Activated gamma-delta T cell treated with anti-CD3 and anti-CD28 coated beads, Interleukin-2, amount 50 U/mL, for 16 hours (primary cell): ENCODE measurements around the gene TMEM164.

Experiments used
- DNase-seq: peaks from one replicate; pipeline ENCODE4 v3.0.0-alpha.2; 2020; ENCODE audit warnings: low read depth

Gene TMEM164

GRCh38 chrX:110037178-110037577, 34.3 kb downstream of the TMEM164 start:
- no peak for DNase-seq

GRCh38 chrX:110038900-110039299, 36.0 kb downstream of the TMEM164 start:
- no peak for DNase-seq

- DNase-seq: no peak
These were observed 39.1 kb downstream of the TMEM164 start for GRCh38 chrX:110041980-110042379.

- no peak for DNase-seq
These were observed 39.6 kb downstream of the TMEM164 start for GRCh38 chrX:110042496-110042895.

GRCh38 chrX:110043506-110043905, 40.6 kb downstream of the TMEM164 start:
- no peak for DNase-seq

- no peak for DNase-seq
These were observed 41.7 kb downstream of the TMEM164 start for GRCh38 chrX:110044346-110045249.

- no peak for DNase-seq
These were observed 42.5 kb downstream of the TMEM164 start for GRCh38 chrX:110045421-110045820.

GRCh38 chrX:110046001-110046400, 43.1 kb downstream of the TMEM164 start:
- DNase-seq: no peak

GRCh38 chrX:110046971-110047370, 44.1 kb downstream of the TMEM164 start:
- no peak for DNase-seq

GRCh38 chrX:110049096-110049495, 46.2 kb downstream of the TMEM164 start:
- DNase-seq: no peak

GRCh38 chrX:110050386-110050785, 47.5 kb downstream of the TMEM164 start:
- DNase-seq: no peak

- no peak for DNase-seq
These were observed 48.0 kb downstream of the TMEM164 start for GRCh38 chrX:110050901-110051300.

- DNase-seq: no peak
These were observed 48.6 kb downstream of the TMEM164 start for GRCh38 chrX:110051559-110051958.

GRCh38 chrX:110052303-110052702, 49.4 kb downstream of the TMEM164 start:
- DNase-seq: no peak

- no peak for DNase-seq
These were observed 50.5 kb downstream of the TMEM164 start for GRCh38 chrX:110053453-110053852.

- no peak for DNase-seq
These were observed 52.7 kb downstream of the TMEM164 start for GRCh38 chrX:110055616-110056015.

- DNase-seq: no peak
These were observed 53.5 kb downstream of the TMEM164 start for GRCh38 chrX:110056419-110056818.

GRCh38 chrX:110059410-110059809, 56.5 kb downstream of the TMEM164 start:
- no peak for DNase-seq

GRCh38 chrX:110060317-110060716, 57.4 kb downstream of the TMEM164 start:
- no peak for DNase-seq

- no peak for DNase-seq
These were observed 58.1 kb downstream of the TMEM164 start for GRCh38 chrX:110060846-110061537.

- no peak for DNase-seq
These were observed 60.0 kb downstream of the TMEM164 start for GRCh38 chrX:110062919-110063318.

GRCh38 chrX:110066488-110067225, 63.7 kb downstream of the TMEM164 start:
- DNase-seq: no peak

- no peak for DNase-seq
These were observed 68.1 kb downstream of the TMEM164 start for GRCh38 chrX:110070970-110071369.
